SK-N-MC (cell line): Measurements from ENCODE around the gene TRIM43.

Source experiments
- EZH2 ChIP-seq: fragments of 200-600 bp; sonication (generic); IDR thresholded peaks from one replicate; pipeline ENCODE4 v1.6.1; 2017; ENCODE audit warnings: antibody characterized with exemption
- FOXP2 ChIP-seq: optimal IDR thresholded peaks from 2 replicates; pipeline ENCODE3; 2011; ENCODE audit warnings: mild to moderate bottlenecking, moderate library complexity; ENCODE audit not compliant: insufficient read depth; ENCODE audit errors: extremely low read length, control extremely low read depth
- POLR2AphosphoS5 ChIP-seq: IDR thresholded peaks from 2 replicates; pipeline ENCODE4 v1.6.1; 2012; ENCODE audit warnings: mild to moderate bottlenecking, low read depth, low read length, borderline replicate concordance

GRCh38 chr2:95574506-95574905 is 17.3 kb upstream of the TRIM43 start:
- no peak for TF ChIP-seq POLR2AphosphoS5
- no peak for TF ChIP-seq EZH2
- no peak for TF ChIP-seq FOXP2
